HepG2 (cell line): ENCODE measurements around the gene MUC13. TPM values are rescaled to one million over a fixed set of nuclear protein-coding genes. Genes with fewer than 3 reads are reported as not detected.
A peak's percentile ranks its signal among the peaks of the same experiment; 100 is the strongest.

Experiments used
- ATAC-seq: fragments of 200-7000 bp; cut with Tn5 transposase; 3 replicates; pipeline ENCODE4 v1.9.1; 2020; ENCODE audit warnings: mild to moderate bottlenecking, moderate library complexity
- BruUV-seq: library from RNA; stranded (reverse); fragments of 400-500 nt; replicated peaks from 2 replicates; lab custom pipeline; 2021; lab: Mats Ljungman, UMichigan
- CTCF ChIA-PET: fragments of 300-600 bp; formaldehyde crosslinking; extraction: SDS; loops from one replicate; lab custom pipeline; 2021; ENCODE audit warnings: low total read pairs, inconsistent platforms, low intra/inter-chr PET ratio; lab: Yijun Ruan, JAX
- POLR2A ChIA-PET: fragments of 350-600 bp; sonication (Branson Sonifier 250); formaldehyde crosslinking; loops from one replicate; lab custom pipeline; 2020; ENCODE audit warnings: antibody characterized with exemption, inconsistent platforms; lab: Yijun Ruan, JAX
- DNase-seq: peaks from one replicate; pipeline ENCODE4 v3.0.0-alpha.2; 2015; ENCODE audit warnings: low spot score
- FAIRE-seq: peaks from 3 replicates; lab custom pipeline; 2011; peaks lifted over from hg19 to GRCh38; lab: Jason Lieb, UNC
- H2AFZ ChIP-seq: one replicate; pipeline ENCODE4 v1.6.1; 2011; ENCODE audit warnings: low read length, inconsistent platforms
- H3K27ac ChIP-seq: fragments of 300-600 bp; 3 replicates; pipeline ENCODE4 v1.8.0; 2011; ENCODE audit warnings: mixed run types, mild to moderate bottlenecking, mixed read lengths, low read length, inconsistent platforms; ENCODE audit not compliant: insufficient read depth; ENCODE audit errors: extremely low read length
- H3K27me3 ChIP-seq, 2 experiments: fragments of 200-600 bp in 1 of 2; 2 replicates in 1 of 2; 3 replicates in 1 of 2; pipeline versions ENCODE4 v1.6.0 to v1.8.0; 2011; ENCODE audit warnings: low read length in 2 of 2, mild to moderate bottlenecking in 2 of 2, moderate library complexity in 2 of 2, inconsistent platforms in 1 of 2; ENCODE audit not compliant: insufficient read depth in 2 of 2, control insufficient read depth in 1 of 2
- H3K36me3 ChIP-seq, 2 experiments: fragments of 200-600 bp in 1 of 2; replicated peaks in 1 of 2; 2 replicates in 1 of 2; 3 replicates in 1 of 2; pipeline versions ENCODE4 v1.5.1 to v1.8.0; 2011; ENCODE audit warnings: low read length in 2 of 2, inconsistent platforms in 1 of 2; ENCODE audit not compliant: insufficient read depth in 2 of 2, control insufficient read depth in 1 of 2
- H3K4me1 ChIP-seq: 2 replicates; pipeline ENCODE4 v1.5.1; 2012; ENCODE audit warnings: low read length, inconsistent platforms; ENCODE audit not compliant: insufficient read depth
- H3K4me2 ChIP-seq: 2 replicates; pipeline ENCODE4 v1.6.0; 2011; ENCODE audit warnings: low read depth, low read length, inconsistent platforms
- H3K4me3 ChIP-seq, 3 experiments: fragments of 200-600 bp in 1 of 3; sonication (generic), shearing (Covaris generic) in 1 of 3; replicated peaks in 1 of 3; 2 replicates each; pipeline ENCODE4 v1.5.1; 2011 to 2016; ENCODE audit warnings: low read length in 3 of 3, inconsistent platforms in 2 of 3, low read depth in 2 of 3, mild to moderate bottlenecking in 2 of 3, control low read depth in 1 of 3, mixed read lengths in 1 of 3; ENCODE audit not compliant: insufficient read depth in 1 of 3
- H3K79me2 ChIP-seq: one replicate; pipeline ENCODE4 v1.6.1; 2011; ENCODE audit warnings: low read length, inconsistent platforms; ENCODE audit not compliant: insufficient read depth
- H3K9ac ChIP-seq: 2 replicates; pipeline ENCODE4 v1.6.0; 2011; ENCODE audit warnings: mild to moderate bottlenecking, low read depth, low read length, inconsistent platforms; ENCODE audit not compliant: insufficient read depth
- H3K9me3 ChIP-seq: 2 replicates; pipeline ENCODE4 v1.5.1; 2012; ENCODE audit warnings: mild to moderate bottlenecking, low read length
- H4K20me1 ChIP-seq: 2 replicates; pipeline ENCODE4 v1.6.0; 2011; ENCODE audit warnings: inconsistent platforms, mild to moderate bottlenecking, low read length, moderate library complexity; ENCODE audit not compliant: insufficient read depth
- ETV5 ChIP-seq: IDR thresholded peaks from 2 replicates; pipeline ENCODE4 v1.6.1; 2018; ENCODE audit warnings: missing biosample characterization, missing genetic modification reagents, inconsistent platforms, borderline replicate concordance
- FOXJ3 ChIP-seq: sonication (generic); formaldehyde crosslinking; IDR thresholded peaks from 2 replicates; pipeline ENCODE4 v1.4.0; 2020; ENCODE audit warnings: missing genetic modification reagents, mild to moderate bottlenecking, borderline replicate concordance
- NR2F2 ChIP-seq: IDR thresholded peaks from 2 replicates; pipeline ENCODE4 v1.6.1; 2012; ENCODE audit warnings: low read depth, inconsistent platforms, borderline replicate concordance
- SOX13 ChIP-seq, 3 experiments: fragments of 450-650 bp in 1 of 3; sonication (generic) in 1 of 3; formaldehyde crosslinking in 1 of 3; IDR thresholded peaks in 2 of 3; conservative IDR thresholded peaks in 1 of 3; 2 replicates each; pipeline versions ENCODE4 v1.5.0 to v1.6.1; 2016 to 2020; ENCODE audit warnings: antibody characterized with exemption in 1 of 3, mild to moderate bottlenecking in 1 of 3, missing compliant biosample characterization in 1 of 3, missing genetic modification reagents in 1 of 3, moderate library complexity in 1 of 3
- ZNF564 ChIP-seq: sonication (generic); formaldehyde crosslinking; IDR thresholded peaks from 2 replicates; pipeline ENCODE4 v1.8.1; 2023; ENCODE audit warnings: mild to moderate bottlenecking, missing genetic modification reagents
- ZNF598 ChIP-seq: sonication (generic); formaldehyde crosslinking; IDR thresholded peaks from 2 replicates; pipeline ENCODE4 v1.5.1; 2020; ENCODE audit warnings: mild to moderate bottlenecking, missing genetic modification reagents, borderline replicate concordance
- ZNF75D ChIP-seq: sonication (generic); formaldehyde crosslinking; IDR thresholded peaks from 2 replicates; pipeline ENCODE4 v1.8.1; 2023; ENCODE audit warnings: missing genetic modification reagents, mild to moderate bottlenecking, borderline replicate concordance
- ZNF883 ChIP-seq: sonication (generic); formaldehyde crosslinking; IDR thresholded peaks from 2 replicates; pipeline ENCODE4 v1.5.1; 2020; ENCODE audit warnings: mild to moderate bottlenecking, missing genetic modification reagents; ENCODE audit errors: not compliant biosample characterization
- WGBS: methylation state at CpG from one replicate; pipeline ENCODE4 v1.1.6; 2017; ENCODE audit warnings: low lambda C conversion rate; 5-methylcytosine and 5-hydroxymethylcytosine counted together
- in situ Hi-C: cut with HindIII; loops from 2 replicates; pipeline ENCODE4 v1.10.0; 2017; ENCODE audit warnings: low pct_unique_long_range_greater_than_20kb; ENCODE audit not compliant: extremely low pct_ligation_motif_present
- intact Hi-C: fragments of 100-400 bp; cut with micrococcal nuclease; formaldehyde crosslinking; loops from one replicate; pipeline ENCODE4 v1.10.0; 2022; ENCODE audit not compliant: unreplicated experiment
- polyA plus RNA-seq, 8 experiments: library from polyadenylated mRNA; depleted of rRNA in 3 of 8; stranded (reverse) in 7 of 8; unstranded in 1 of 8; fragments of >200 nt; fragmentation: Illumina TruSeq in 4 of 8; extraction: Trizol in 4 of 8; gene quantifications; 2 replicates each; pipeline versions ENCODE4 v1.2.1 to v1.2.3, GENCODE V29; 2011 to 2016; ENCODE audit warnings: low read depth in 4 of 8, missing spikeins in 1 of 8, mixed read lengths in 1 of 8; ENCODE audit not compliant: insufficient read depth in 1 of 8
- total RNA-seq, 5 experiments: library from RNA; depleted of rRNA; stranded (reverse); fragments of >200 nt; fragmentation: Illumina TruSeq; extraction: Trizol; gene quantifications; 2 replicates each; pipeline ENCODE4 v1.2.3, GENCODE V29; 2016; ENCODE audit warnings: low read depth in 1 of 5
- TF ChIP-seq, protein P1 (sequence below): sonication (generic); formaldehyde crosslinking; IDR thresholded peaks from 2 replicates; pipeline ENCODE4 v1.4.0; 2020; ENCODE audit warnings: mild to moderate bottlenecking, missing genetic modification reagents
- TF ChIP-seq, protein P2 (sequence below): sonication (generic); formaldehyde crosslinking; IDR thresholded peaks from 2 replicates; pipeline ENCODE4 v1.8.1; 2022; ENCODE audit warnings: low read depth, mild to moderate bottlenecking, missing genetic modification reagents
- TF ChIP-seq, protein P3 (sequence below): sonication (generic); formaldehyde crosslinking; IDR thresholded peaks from 2 replicates; pipeline ENCODE4 v1.4.0; 2020; ENCODE audit warnings: missing genetic modification reagents

MUC13 gene
- total and polyA plus RNA-seq, 2 of the 13 experiments (the other 11 are each of a cell fraction or from before 2014, with no cell fraction given) = 0.04 to 1.2 TPM

DNA sequence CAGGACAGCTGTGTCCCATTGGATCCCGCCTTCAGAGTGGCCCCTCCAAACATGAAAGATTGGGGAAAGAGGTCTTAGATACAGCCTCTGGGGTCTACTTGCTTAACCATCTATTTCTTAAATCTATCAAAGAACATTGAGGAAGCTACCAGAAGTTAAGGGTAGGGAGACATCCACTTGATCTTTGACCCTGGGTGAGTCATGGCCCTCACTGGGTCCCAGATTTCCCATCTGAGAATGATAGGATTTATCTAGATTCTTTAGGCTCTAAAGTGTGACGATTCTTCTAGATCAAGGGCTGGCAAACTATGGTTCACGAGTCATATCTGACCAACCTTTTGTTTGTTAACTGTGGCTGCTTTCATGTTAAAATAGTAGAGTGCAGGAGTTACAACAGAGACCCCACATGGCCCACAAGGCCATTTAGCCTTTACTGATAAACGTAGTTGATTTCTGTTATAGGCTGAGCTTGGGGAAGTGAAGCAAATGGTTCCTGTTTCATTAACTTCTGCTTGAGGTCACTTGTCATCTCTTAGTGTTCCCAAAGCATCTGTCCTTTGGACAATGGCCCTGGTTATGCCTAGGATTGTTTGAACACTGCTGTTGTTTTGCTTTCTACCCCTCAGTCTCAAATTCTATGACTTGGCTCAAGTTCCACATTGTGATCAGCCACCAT, 8.0 kb downstream of the MUC13 start (continued):
- TF ChIP-seq SOX13 (IDR thresholded peaks at IDR 0.05) = no peak
- peak in 1 of 2 experiments; percentile 28; a peak in 1 of 4 replicates for TF ChIP-seq SOX13 (CRISPR knock-in tag; conservative IDR thresholded peaks at IDR 0.05 in 1 of 2, IDR thresholded peaks at IDR 0.05 in 1 of 2)

DNA sequence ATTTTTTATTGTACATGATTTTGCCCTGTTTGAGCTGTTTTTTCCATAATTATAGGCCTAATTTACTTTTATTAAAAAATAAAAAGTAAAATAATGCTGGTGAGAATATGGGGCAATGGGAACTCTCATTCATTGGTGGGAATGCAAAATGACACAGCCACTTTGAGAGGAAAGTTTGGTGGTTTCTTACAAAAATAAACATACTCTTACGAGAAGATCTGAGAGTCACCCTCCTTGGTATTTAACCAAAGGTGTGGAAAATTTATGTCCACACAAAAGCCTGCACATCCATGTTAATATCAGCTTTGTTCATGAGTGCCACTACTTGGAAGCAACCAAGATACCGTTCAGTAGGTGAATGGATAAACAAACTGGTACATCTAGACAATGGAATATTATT, 9.8 kb downstream of the MUC13 start:
- ATAC-seq (no peak), DNase-seq (no peak), FAIRE-seq (no peak)
- Histone ChIP-seq H4K20me1 (no peaks in the 10 kb centered on the region), H2AFZ (no peak overlapping the region), H3K27ac (no peak overlapping the region), H3K9me3 (no peaks in the 10 kb centered on the region), H3K4me3 (no peak overlapping the region), H3K4me1 (peaks cover 34% of the 10 kb centered on the region), H3K36me3 (no peaks in the 10 kb centered on the region), H3K4me2 (no peak overlapping the region), H3K79me2 (no peaks in the 10 kb centered on the region), H3K9ac (no peak overlapping the region), H3K27me3 (no peaks in the 10 kb centered on the region; a peak in 1 of 5 replicates)
- 47% methylated on average over 2 of the region's 2 CpGs for WGBS
- ChIA-PET CTCF (no interaction called here), POLR2A (no interaction called here)
- intact Hi-C loops = loop anchor here (5.0 to 10.0 kb wide), 2 partner anchors 278 to 660 kb away; no protein-coding TSS in a partner anchor
- BruUV-seq = no TSS peak
- in situ Hi-C loops = loop anchor here (5.0 kb wide), 1 partner anchor 243 kb away; no protein-coding TSS in a partner anchor
- no peak for TF ChIP-seq ZNF883
- TF ChIP-seq, protein P1, sequence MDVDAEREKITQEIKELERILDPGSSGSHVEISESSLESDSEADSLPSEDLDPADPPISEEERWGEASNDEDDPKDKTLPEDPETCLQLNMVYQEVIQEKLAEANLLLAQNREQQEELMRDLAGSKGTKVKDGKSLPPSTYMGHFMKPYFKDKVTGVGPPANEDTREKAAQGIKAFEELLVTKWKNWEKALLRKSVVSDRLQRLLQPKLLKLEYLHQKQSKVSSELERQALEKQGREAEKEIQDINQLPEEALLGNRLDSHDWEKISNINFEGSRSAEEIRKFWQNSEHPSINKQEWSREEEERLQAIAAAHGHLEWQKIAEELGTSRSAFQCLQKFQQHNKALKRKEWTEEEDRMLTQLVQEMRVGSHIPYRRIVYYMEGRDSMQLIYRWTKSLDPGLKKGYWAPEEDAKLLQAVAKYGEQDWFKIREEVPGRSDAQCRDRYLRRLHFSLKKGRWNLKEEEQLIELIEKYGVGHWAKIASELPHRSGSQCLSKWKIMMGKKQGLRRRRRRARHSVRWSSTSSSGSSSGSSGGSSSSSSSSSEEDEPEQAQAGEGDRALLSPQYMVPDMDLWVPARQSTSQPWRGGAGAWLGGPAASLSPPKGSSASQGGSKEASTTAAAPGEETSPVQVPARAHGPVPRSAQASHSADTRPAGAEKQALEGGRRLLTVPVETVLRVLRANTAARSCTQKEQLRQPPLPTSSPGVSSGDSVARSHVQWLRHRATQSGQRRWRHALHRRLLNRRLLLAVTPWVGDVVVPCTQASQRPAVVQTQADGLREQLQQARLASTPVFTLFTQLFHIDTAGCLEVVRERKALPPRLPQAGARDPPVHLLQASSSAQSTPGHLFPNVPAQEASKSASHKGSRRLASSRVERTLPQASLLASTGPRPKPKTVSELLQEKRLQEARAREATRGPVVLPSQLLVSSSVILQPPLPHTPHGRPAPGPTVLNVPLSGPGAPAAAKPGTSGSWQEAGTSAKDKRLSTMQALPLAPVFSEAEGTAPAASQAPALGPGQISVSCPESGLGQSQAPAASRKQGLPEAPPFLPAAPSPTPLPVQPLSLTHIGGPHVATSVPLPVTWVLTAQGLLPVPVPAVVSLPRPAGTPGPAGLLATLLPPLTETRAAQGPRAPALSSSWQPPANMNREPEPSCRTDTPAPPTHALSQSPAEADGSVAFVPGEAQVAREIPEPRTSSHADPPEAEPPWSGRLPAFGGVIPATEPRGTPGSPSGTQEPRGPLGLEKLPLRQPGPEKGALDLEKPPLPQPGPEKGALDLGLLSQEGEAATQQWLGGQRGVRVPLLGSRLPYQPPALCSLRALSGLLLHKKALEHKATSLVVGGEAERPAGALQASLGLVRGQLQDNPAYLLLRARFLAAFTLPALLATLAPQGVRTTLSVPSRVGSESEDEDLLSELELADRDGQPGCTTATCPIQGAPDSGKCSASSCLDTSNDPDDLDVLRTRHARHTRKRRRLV (CRISPR knock-in tag) = no peak
- TF ChIP-seq, protein P2, sequence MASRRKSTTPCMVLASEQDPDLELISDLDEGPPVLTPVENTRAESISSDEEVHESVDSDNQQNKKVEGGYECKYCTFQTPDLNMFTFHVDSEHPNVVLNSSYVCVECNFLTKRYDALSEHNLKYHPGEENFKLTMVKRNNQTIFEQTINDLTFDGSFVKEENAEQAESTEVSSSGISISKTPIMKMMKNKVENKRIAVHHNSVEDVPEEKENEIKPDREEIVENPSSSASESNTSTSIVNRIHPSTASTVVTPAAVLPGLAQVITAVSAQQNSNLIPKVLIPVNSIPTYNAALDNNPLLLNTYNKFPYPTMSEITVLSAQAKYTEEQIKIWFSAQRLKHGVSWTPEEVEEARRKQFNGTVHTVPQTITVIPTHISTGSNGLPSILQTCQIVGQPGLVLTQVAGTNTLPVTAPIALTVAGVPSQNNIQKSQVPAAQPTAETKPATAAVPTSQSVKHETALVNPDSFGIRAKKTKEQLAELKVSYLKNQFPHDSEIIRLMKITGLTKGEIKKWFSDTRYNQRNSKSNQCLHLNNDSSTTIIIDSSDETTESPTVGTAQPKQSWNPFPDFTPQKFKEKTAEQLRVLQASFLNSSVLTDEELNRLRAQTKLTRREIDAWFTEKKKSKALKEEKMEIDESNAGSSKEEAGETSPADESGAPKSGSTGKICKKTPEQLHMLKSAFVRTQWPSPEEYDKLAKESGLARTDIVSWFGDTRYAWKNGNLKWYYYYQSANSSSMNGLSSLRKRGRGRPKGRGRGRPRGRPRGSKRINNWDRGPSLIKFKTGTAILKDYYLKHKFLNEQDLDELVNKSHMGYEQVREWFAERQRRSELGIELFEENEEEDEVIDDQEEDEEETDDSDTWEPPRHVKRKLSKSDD (CRISPR knock-in tag) = no peak
- no peak for TF ChIP-seq NR2F2
- TF ChIP-seq ETV5 (CRISPR knock-in tag) = no peak
- TF ChIP-seq, protein P3, sequence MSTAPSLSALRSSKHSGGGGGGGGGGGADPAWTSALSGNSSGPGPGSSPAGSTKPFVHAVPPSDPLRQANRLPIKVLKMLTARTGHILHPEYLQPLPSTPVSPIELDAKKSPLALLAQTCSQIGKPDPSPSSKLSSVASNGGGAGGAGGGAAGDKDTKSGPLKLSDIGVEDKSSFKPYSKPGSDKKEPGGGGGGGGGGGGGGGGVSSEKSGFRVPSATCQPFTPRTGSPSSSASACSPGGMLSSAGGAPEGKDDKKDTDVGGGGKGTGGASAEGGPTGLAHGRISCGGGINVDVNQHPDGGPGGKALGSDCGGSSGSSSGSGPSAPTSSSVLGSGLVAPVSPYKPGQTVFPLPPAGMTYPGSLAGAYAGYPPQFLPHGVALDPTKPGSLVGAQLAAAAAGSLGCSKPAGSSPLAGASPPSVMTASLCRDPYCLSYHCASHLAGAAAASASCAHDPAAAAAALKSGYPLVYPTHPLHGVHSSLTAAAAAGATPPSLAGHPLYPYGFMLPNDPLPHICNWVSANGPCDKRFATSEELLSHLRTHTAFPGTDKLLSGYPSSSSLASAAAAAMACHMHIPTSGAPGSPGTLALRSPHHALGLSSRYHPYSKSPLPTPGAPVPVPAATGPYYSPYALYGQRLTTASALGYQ (CRISPR knock-in tag) = no peak
- TF ChIP-seq FOXJ3 (CRISPR knock-in tag) = no peak
- TF ChIP-seq ZNF598 (CRISPR knock-in tag) = no peak
- TF ChIP-seq ZNF564 = no peak
- TF ChIP-seq ZNF75D (CRISPR knock-in tag) = no peak
